Chondrocyte (in vitro differentiated cells): ENCODE data around the gene ADARB1. TPM values are rescaled to one million over a fixed set of nuclear protein-coding genes. Genes with fewer than 3 reads are reported as not detected.

ENCODE experiments used
- DNase-seq: peaks from one replicate; pipeline ENCODE4 v3.0.0; 2021; ENCODE audit warnings: mixed read lengths, low spot score
- H3K27ac Mint-ChIP-seq: one replicate; pipeline ENCODE4 v1.8.0; 2021; ENCODE audit warnings: mild to moderate bottlenecking, moderate library complexity, mixed read lengths; ENCODE audit not compliant: unreplicated experiment
- H3K27me3 Mint-ChIP-seq: 2 replicates; pipeline ENCODE4 v1.8.0; 2021; ENCODE audit warnings: low read depth, mixed read lengths
- H3K36me3 Mint-ChIP-seq: 2 replicates; pipeline ENCODE4 v1.8.0; 2021; ENCODE audit warnings: low read depth, mixed read lengths
- H3K4me1 Mint-ChIP-seq: 2 replicates; pipeline ENCODE4 v1.8.0; 2021; ENCODE audit warnings: low read depth, mild to moderate bottlenecking, mixed read lengths
- H3K4me3 Mint-ChIP-seq: one replicate; pipeline ENCODE4 v1.8.0; 2021; ENCODE audit warnings: mild to moderate bottlenecking, moderate library complexity, mixed read lengths; ENCODE audit not compliant: unreplicated experiment
- H3K9me3 Mint-ChIP-seq: 2 replicates; pipeline ENCODE4 v1.8.0; 2021; ENCODE audit warnings: low read depth, mixed read lengths
- total RNA-seq: library from RNA; stranded (reverse); gene quantifications from 3 replicates; pipeline ENCODE4 v1.2.1, GENCODE V29; 2021
- TF ChIP-seq, protein P1 (sequence below): fragments of 200-600 bp; sonication (generic); IDR thresholded peaks from 2 replicates; pipeline ENCODE4 v1.5.0; 2021; ENCODE audit warnings: antibody characterized with exemption, mild to moderate bottlenecking, moderate library complexity

The ADARB1 gene
- total RNA-seq, 1 donor from 2014 or later, result 92.8 TPM

DNA sequence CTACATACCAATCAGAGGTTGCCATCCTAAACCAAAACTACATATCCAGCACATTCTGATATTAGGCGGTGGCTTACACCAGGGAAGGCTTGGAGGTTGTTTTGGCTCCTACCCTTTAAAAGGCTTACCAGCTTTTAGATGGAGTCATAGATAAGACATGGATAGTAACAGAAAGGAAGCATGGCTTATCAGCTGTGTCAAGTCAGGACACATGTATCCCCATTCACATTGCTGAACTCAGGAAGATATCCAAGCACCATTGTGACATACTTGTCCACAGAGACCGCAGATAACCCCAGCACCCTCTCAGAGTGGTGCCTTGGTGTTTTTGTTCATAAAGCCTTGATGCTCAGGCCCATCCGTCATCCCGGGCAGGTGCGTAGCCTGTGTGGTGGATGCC lies 39.7 kb downstream of the ADARB1 start:
- no peaks in the 10 kb centered on the region for H3K9me3 Mint-ChIP-seq

DNA sequence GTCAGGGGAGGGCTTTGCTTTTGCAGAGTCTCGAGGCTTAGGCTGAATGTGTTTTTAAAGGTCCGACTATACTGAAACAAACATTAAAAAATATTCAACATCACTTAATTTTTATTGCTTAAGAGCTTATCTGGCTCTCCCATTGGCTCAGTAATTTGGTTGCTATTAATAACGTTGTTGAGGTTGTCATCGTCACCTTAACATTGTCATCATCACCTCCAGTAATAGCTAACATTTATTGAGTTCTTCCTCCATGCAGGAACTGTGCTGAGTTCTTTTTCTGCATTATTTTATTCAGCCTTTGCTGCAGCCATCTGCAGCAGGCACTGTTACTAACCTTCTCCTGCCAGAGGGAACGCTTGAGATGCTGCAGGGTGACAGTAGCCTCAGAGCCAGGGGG lies 40.1 kb downstream of the ADARB1 start:
- Mint-ChIP-seq H3K9me3 (no peaks in the 10 kb centered on the region), H3K27ac (no peak overlapping the region), H3K36me3 (peaks cover 12% of the 10 kb centered on the region), H3K27me3 (no peaks in the 10 kb centered on the region), H3K4me3 (no peak overlapping the region), H3K4me1 (peaks cover 34% of the 10 kb centered on the region)
- TF ChIP-seq, protein P1, sequence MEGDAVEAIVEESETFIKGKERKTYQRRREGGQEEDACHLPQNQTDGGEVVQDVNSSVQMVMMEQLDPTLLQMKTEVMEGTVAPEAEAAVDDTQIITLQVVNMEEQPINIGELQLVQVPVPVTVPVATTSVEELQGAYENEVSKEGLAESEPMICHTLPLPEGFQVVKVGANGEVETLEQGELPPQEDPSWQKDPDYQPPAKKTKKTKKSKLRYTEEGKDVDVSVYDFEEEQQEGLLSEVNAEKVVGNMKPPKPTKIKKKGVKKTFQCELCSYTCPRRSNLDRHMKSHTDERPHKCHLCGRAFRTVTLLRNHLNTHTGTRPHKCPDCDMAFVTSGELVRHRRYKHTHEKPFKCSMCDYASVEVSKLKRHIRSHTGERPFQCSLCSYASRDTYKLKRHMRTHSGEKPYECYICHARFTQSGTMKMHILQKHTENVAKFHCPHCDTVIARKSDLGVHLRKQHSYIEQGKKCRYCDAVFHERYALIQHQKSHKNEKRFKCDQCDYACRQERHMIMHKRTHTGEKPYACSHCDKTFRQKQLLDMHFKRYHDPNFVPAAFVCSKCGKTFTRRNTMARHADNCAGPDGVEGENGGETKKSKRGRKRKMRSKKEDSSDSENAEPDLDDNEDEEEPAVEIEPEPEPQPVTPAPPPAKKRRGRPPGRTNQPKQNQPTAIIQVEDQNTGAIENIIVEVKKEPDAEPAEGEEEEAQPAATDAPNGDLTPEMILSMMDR, result no peak
- no peak for DNase-seq

More for the DNA sequence above, 39.7 kb downstream of the ADARB1 start:
- Mint-ChIP-seq H3K36me3 (peaks cover 9% of the 10 kb centered on the region), H3K4me3 (no peak overlapping the region), H3K4me1 (peaks cover 38% of the 10 kb centered on the region), H3K27ac (no peak overlapping the region), H3K27me3 (no peaks in the 10 kb centered on the region)
- TF ChIP-seq, protein P1, result no peak
- DNase-seq, result no peak

DNA sequence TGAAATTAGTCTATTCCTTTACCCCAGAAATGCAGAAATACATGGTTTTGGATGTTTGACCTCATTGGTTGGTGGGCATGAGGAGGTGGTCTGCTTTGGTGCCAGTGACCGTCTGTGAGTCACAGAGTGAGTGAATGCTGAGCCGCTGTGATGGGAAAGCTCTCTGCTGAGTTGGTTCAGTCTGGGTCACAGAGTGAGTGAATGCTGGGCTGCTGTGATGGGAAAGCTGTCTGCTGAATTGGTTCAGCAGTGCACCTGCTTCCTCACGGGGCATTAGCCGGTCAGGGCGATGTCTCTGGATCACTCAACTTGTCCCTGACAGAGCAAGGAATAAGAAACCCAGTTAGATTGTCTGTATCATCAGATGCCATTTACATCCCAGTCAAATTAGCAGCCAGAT lies 40.8 kb downstream of the ADARB1 start:
- no peaks in the 10 kb centered on the region for H3K27me3 Mint-ChIP-seq
- H3K9me3 Mint-ChIP-seq, result no peaks in the 10 kb centered on the region
- H3K4me1 Mint-ChIP-seq, result peaks cover 27% of the 10 kb centered on the region
- no peak overlapping the region for H3K27ac Mint-ChIP-seq
- peaks cover 12% of the 10 kb centered on the region for H3K36me3 Mint-ChIP-seq
- no peak for DNase-seq
- no peak overlapping the region for H3K4me3 Mint-ChIP-seq
- TF ChIP-seq, protein P1, result no peak

DNA sequence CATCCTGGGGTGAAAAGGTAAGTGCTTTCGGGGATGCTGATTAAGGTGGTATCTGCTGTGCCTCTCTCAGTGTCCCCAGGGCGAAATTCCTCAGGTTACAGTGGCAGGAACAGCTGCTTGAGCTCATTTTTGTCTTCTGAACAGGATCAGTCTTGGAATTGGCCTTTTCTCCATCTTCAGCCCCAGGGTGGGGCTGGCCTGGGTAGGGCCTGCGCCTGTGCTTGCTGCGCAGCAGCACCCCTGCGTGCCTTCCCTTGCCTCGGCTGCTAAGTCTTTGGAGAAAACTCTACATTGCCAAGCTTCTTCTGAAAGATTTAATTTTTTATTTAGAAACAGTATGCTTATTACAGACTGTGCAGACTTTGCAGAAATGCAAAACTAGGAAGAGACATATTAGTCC lies 41.7 kb downstream of the ADARB1 start:
- peaks cover 19% of the 10 kb centered on the region for H3K4me1 Mint-ChIP-seq
- TF ChIP-seq, protein P1, result no peak

DNA sequence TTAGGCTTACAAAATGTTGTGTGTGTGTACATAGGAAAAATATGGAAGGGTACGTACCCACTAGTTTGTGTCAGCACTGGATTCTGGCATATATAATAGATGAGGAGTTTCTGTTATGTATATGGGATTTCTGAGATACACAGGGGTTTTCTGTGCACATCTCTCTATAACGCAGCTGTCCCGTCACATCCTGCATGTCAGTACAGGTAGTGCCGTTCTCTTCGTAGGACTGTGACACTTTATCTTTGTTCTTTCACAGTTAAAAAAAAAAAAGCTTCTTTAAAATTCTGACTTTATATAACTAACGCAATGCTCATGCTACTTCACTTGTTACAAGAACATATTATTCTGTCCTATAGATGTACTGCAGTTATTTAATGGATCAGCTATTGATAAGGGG lies 42.9 kb downstream of the ADARB1 start:
- Mint-ChIP-seq H3K27ac (no peak overlapping the region), H3K4me1 (peaks cover 9% of the 10 kb centered on the region), H3K4me3 (no peak overlapping the region), H3K36me3 (peaks cover 23% of the 10 kb centered on the region), H3K9me3 (no peaks in the 10 kb centered on the region), H3K27me3 (no peaks in the 10 kb centered on the region)
- no peak for DNase-seq
- TF ChIP-seq, protein P1, result no peak

More for the DNA sequence above, 41.7 kb downstream of the ADARB1 start:
- H3K27ac Mint-ChIP-seq, result no peak overlapping the region
- no peaks in the 10 kb centered on the region for H3K27me3 Mint-ChIP-seq
- no peak for DNase-seq
- H3K36me3 Mint-ChIP-seq, result peaks cover 20% of the 10 kb centered on the region
- no peaks in the 10 kb centered on the region for H3K9me3 Mint-ChIP-seq
- H3K4me3 Mint-ChIP-seq, result no peak overlapping the region
